SK-N-SH (cell line): Measurements from ENCODE around the gene NDUFS8. TPM values are rescaled to one million over a fixed set of nuclear protein-coding genes. Genes with fewer than 3 reads are reported as not detected.
"Not testable (repeated sequence)": the region's sequence is repeated elsewhere in the genome, so short reads cannot be mapped to it uniquely, and the experiment has no call there.

Experiments
- CTCF ChIA-PET: fragments of 300-600, 350-600 bp; formaldehyde crosslinking; extraction: SDS; loops from one replicate; lab custom pipeline; 2021; lab: Yijun Ruan, JAX
- POLR2A ChIA-PET: fragments of 350-600 bp; sonication (Branson Sonifier 250); formaldehyde crosslinking; extraction: SDS; loops from one replicate; lab custom pipeline; 2020; ENCODE audit warnings: antibody characterized with exemption, inconsistent platforms; lab: Yijun Ruan, JAX
- DNase-seq: peaks from one replicate; pipeline ENCODE4 v3.0.0; 2012
- H2AFZ ChIP-seq: fragments of 200-600 bp; sonication (generic); 2 replicates; pipeline ENCODE4 v1.8.1; 2016; ENCODE audit warnings: antibody characterized with exemption, mild to moderate bottlenecking, low read depth
- H3F3A ChIP-seq: fragments of 200-600 bp; sonication (generic); replicated peaks from 2 replicates; pipeline ENCODE3; 2016; ENCODE audit warnings: antibody characterized with exemption, mild to moderate bottlenecking; ENCODE audit not compliant: insufficient read depth
- H3K27ac ChIP-seq, 2 experiments: fragments of 200-500 bp in 1 of 2; fragments of 200-600 bp in 1 of 2; sonication (Bioruptor generic) in 1 of 2; sonication (generic), shearing (Covaris generic) in 1 of 2; 2 replicates each; pipeline versions ENCODE4 v1.5.1 to v1.6.1; 2014 to 2016; ENCODE audit warnings: low read depth in 2 of 2, inconsistent platforms in 1 of 2, low read length in 1 of 2, mild to moderate bottlenecking in 1 of 2, mixed read lengths in 1 of 2
- H3K27me3 ChIP-seq: fragments of 200-600 bp; sonication (generic), shearing (Covaris generic); 2 replicates; pipeline ENCODE4 v1.6.1; 2016; ENCODE audit warnings: mixed run types; ENCODE audit not compliant: insufficient read depth
- H3K36me3 ChIP-seq, 2 experiments: fragments of 200-500 bp in 1 of 2; fragments of 200-600 bp in 1 of 2; sonication (Bioruptor generic) in 1 of 2; sonication (generic) in 1 of 2; replicated peaks in 1 of 2; 2 replicates each; pipeline versions ENCODE3 to v1.5.1; 2014 to 2016; ENCODE audit warnings: low read length in 1 of 2, mild to moderate bottlenecking in 1 of 2; ENCODE audit not compliant: insufficient read depth in 2 of 2, control insufficient read depth in 1 of 2
- H3K4me1 ChIP-seq, 2 experiments: fragments of 200-500 bp in 1 of 2; fragments of 200-600 bp in 1 of 2; sonication (Bioruptor generic) in 1 of 2; sonication (generic), shearing (Covaris generic) in 1 of 2; 2 replicates each; pipeline versions ENCODE4 v1.5.1 to v1.6.1; 2014 to 2016; ENCODE audit warnings: low read depth in 1 of 2, low read length in 1 of 2, mixed run types in 1 of 2; ENCODE audit not compliant: insufficient read depth in 2 of 2, control insufficient read depth in 1 of 2
- H3K4me2 ChIP-seq: fragments of 200-600 bp; sonication (generic), shearing (Covaris generic); 2 replicates; pipeline ENCODE4 v1.6.1; 2017; ENCODE audit warnings: mixed run types
- H3K4me3 ChIP-seq, 2 experiments: fragments of 200-500 bp in 1 of 2; fragments of 200-600 bp in 1 of 2; sonication (Bioruptor generic) in 1 of 2; sonication (generic), shearing (Covaris generic) in 1 of 2; 2 replicates each; pipeline versions ENCODE4 v1.5.1 to v1.8.1; 2014 to 2016; ENCODE audit warnings: low read depth in 2 of 2, inconsistent platforms in 1 of 2, low read length in 1 of 2, mild to moderate bottlenecking in 1 of 2, mixed read lengths in 1 of 2, moderate library complexity in 1 of 2
- H3K79me2 ChIP-seq: fragments of 200-600 bp; sonication (generic); 2 replicates; pipeline ENCODE4 v1.8.1; 2017; ENCODE audit warnings: mild to moderate bottlenecking; ENCODE audit not compliant: insufficient read depth
- H3K9ac ChIP-seq: fragments of 200-600 bp; sonication (generic); 2 replicates; pipeline ENCODE4 v1.6.1; 2017; ENCODE audit warnings: mixed run types
- H3K9me2 ChIP-seq: fragments of 200-600 bp; sonication (generic); 2 replicates; pipeline ENCODE4 v1.6.1; 2017; ENCODE audit warnings: mixed run types
- H3K9me3 ChIP-seq: fragments of 200-600 bp; sonication (generic); 2 replicates; pipeline ENCODE4 v1.6.1; 2017; ENCODE audit warnings: mixed run types, mild to moderate bottlenecking, moderate library complexity
- H4K20me1 ChIP-seq: fragments of 200-600 bp; sonication (generic); 2 replicates; pipeline ENCODE4 v1.6.1; 2017; ENCODE audit warnings: mild to moderate bottlenecking, mixed run types; ENCODE audit not compliant: insufficient read depth
- EP300 ChIP-seq, 2 experiments: IDR thresholded peaks; 2 replicates each; pipeline versions ENCODE4 v1.4.0 to v1.6.1; 2012; ENCODE audit warnings: borderline replicate concordance in 1 of 2, low read depth in 1 of 2, low read length in 1 of 2
- GATA2 ChIP-seq: sonication (generic); formaldehyde crosslinking; IDR thresholded peaks from 2 replicates; pipeline ENCODE4 v1.5.0; 2020; ENCODE audit warnings: mild to moderate bottlenecking, missing genetic modification reagents
- MEF2A ChIP-seq: IDR thresholded peaks from 2 replicates; pipeline ENCODE4 v1.4.0; 2012; ENCODE audit warnings: low read depth, borderline replicate concordance
- MXI1 ChIP-seq: IDR thresholded peaks from 2 replicates; pipeline ENCODE4 v1.6.1; 2012; ENCODE audit warnings: mild to moderate bottlenecking, low read depth, low read length, improper control_type of control experiment
- POLR2AphosphoS5 ChIP-seq: IDR thresholded peaks from 2 replicates; pipeline ENCODE4 v1.6.1; 2012; ENCODE audit warnings: low read depth, low read length
- RAD21 ChIP-seq: IDR thresholded peaks from 2 replicates; pipeline ENCODE4 v1.6.1; 2012; ENCODE audit warnings: mild to moderate bottlenecking, low read length
- RCOR1 ChIP-seq: fragments of 150-350 bp; IDR thresholded peaks from 2 replicates; pipeline ENCODE4 v1.6.1; 2017; ENCODE audit warnings: antibody characterized with exemption, low read length
- REST ChIP-seq: IDR thresholded peaks from 2 replicates; pipeline ENCODE4 v1.6.1; 2012; ENCODE audit warnings: mild to moderate bottlenecking, low read depth, low read length, moderate library complexity
- RXRA ChIP-seq: IDR thresholded peaks from 2 replicates; pipeline ENCODE4 v1.4.0; 2012; ENCODE audit warnings: low read depth, mild to moderate bottlenecking, borderline replicate concordance
- USF2 ChIP-seq: fragments of 150-350 bp; IDR thresholded peaks from 2 replicates; pipeline ENCODE4 v1.6.1; 2017; ENCODE audit warnings: antibody characterized with exemption, low read length, low read depth, borderline replicate concordance
- WGBS: methylation state at CpG from one replicate; pipeline ENCODE4 v1.1.6; 2017; ENCODE audit warnings: low lambda C conversion rate; 5-methylcytosine and 5-hydroxymethylcytosine counted together
- polyA plus RNA-seq, 3 experiments: library from polyadenylated mRNA; depleted of rRNA; stranded (reverse); fragments of >200 nt; gene quantifications; 2 replicates each; pipeline ENCODE4 v1.2.3, GENCODE V29; 2012
- TF ChIP-seq, protein P1 (sequence below): IDR thresholded peaks from 2 replicates; pipeline ENCODE4 v1.4.0; 2012; ENCODE audit warnings: low read depth, borderline replicate concordance
- TF ChIP-seq, protein P2 (sequence below): IDR thresholded peaks from 2 replicates; pipeline ENCODE4; 2012

The NDUFS8 gene
- polyA plus RNA-seq, 1 of the 3 experiments (the other 2 are of a cell fraction) = 123 TPM

DNA sequence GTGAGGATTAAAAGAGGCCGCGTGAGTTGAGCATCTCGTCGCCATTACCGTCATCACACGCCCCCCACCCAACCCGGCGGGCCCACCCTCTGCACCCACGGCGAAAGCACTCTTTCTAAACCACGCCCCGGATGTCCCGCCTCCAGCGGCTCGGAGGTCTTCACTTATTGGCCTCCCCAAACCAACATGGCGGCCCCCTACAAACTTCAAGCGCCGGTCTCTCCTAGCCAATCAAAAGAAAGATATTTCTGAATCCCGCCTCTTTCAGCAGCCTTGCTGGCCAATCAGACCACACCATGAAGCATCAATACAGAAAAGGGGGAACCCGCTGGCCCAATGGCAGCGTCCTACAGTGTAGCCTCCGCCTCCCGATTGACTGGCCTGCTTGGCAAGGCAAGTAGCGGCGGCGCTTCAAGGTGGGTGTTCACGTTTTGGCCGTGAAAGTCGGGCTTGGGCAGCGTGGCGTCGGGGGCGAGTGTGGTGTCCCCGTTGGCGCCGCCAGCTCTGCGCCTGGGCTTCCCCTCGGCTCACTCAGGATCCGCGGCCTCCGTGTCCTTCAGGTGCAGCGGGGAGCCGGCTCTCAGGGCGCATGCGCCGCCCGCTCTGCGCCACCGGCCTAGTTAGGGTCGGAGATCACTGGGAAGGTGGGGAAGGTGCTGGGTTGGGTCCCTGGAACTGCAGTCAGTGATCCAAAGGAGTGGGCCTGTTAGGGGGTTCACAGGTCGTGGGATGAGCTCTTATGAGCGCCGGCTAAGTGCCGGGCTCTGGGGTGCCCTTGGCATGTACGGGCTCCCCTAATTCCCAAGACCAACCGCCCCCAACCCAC is at the start of gene NDUFS8 (continued):
- no peak for TF ChIP-seq USF2
- TF ChIP-seq, protein P1, sequence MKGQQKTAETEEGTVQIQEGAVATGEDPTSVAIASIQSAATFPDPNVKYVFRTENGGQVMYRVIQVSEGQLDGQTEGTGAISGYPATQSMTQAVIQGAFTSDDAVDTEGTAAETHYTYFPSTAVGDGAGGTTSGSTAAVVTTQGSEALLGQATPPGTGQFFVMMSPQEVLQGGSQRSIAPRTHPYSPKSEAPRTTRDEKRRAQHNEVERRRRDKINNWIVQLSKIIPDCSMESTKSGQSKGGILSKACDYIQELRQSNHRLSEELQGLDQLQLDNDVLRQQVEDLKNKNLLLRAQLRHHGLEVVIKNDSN = no peak
- TF ChIP-seq, protein P2, sequence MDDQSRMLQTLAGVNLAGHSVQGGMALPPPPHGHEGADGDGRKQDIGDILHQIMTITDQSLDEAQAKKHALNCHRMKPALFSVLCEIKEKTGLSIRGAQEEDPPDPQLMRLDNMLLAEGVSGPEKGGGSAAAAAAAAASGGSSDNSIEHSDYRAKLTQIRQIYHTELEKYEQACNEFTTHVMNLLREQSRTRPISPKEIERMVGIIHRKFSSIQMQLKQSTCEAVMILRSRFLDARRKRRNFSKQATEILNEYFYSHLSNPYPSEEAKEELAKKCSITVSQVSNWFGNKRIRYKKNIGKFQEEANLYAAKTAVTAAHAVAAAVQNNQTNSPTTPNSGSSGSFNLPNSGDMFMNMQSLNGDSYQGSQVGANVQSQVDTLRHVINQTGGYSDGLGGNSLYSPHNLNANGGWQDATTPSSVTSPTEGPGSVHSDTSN = peak; percentile 84
- no peak for TF ChIP-seq RAD21
- TF ChIP-seq MEF2A = no peak
- TF ChIP-seq RCOR1 = no peak
- no peak for TF ChIP-seq GATA2
- peak; percentile 27; the same call in 1 of the 2 replicates for TF ChIP-seq POLR2AphosphoS5
- TF ChIP-seq EP300 (IDR thresholded peaks at IDR 0.05; ENCODE audit: borderline replicate concordance in 1 of 2, low read depth in 1 of 2, low read length in 1 of 2) = no peak
- peak; percentile 71 for TF ChIP-seq MXI1
- TF ChIP-seq RXRA = no peak

- H3K4me2 ChIP-seq, H3K9me2 ChIP-seq, H4K20me1 ChIP-seq, H3F3A ChIP-seq, H3K9ac ChIP-seq, H2AFZ ChIP-seq, H3K9me3 ChIP-seq, POLR2A ChIA-PET, H3K79me2 ChIP-seq, H3K4me1 ChIP-seq, H3K4me3 ChIP-seq, H3K36me3 ChIP-seq, H3K27me3 ChIP-seq, H3K27ac ChIP-seq, DNase-seq: not testable (repeated sequence)
- CTCF ChIA-PET = interaction anchor here (0.9 kb wide), 1 partner anchor 22 kb away, joined by 3 read pairs; no protein-coding TSS in a partner anchor
- WGBS = 89% methylated on average over 10 of the region's 10 CpGs
- 0 out of 2 replicates have a peak, but pooled peaks have one; percentile 43 for TF ChIP-seq REST
Observed at GRCh38 chr11:67981226-67981625, 49.3 kb upstream of the NDUFS8 start.

- H3F3A ChIP-seq, H3K9me2 ChIP-seq, POLR2A ChIA-PET, H2AFZ ChIP-seq, H3K27me3 ChIP-seq, H3K27ac ChIP-seq, DNase-seq, H3K9me3 ChIP-seq, H3K4me3 ChIP-seq, H4K20me1 ChIP-seq, H3K79me2 ChIP-seq, H3K36me3 ChIP-seq, H3K9ac ChIP-seq, H3K4me2 ChIP-seq, CTCF ChIA-PET, H3K4me1 ChIP-seq: not testable (repeated sequence)
- 84% methylated on average over 17 of the region's 17 CpGs for WGBS
Observed at GRCh38 chr11:67982255-67982857, 48.1 kb upstream of the NDUFS8 start.
